Measurements from ENCODE around the gene PRDM11. TPM values are rescaled to one million over a fixed set of nuclear protein-coding genes. Genes with fewer than 3 reads are reported as not detected.

The PRDM11 gene
- total RNA-seq, 1 donor from 2014 or later = 23.6 TPM

GRCh38 chr11:45193695-45194094, 47.3 kb downstream of the PRDM11 start:
- Mint-ChIP-seq H3K27ac (no peak overlapping the region), H3K4me1 (no peaks in the 10 kb centered on the region), H3K36me3 (ENCODE audit: low read depth) (peaks cover 40% of the 10 kb centered on the region), H3K27me3 (no peaks in the 10 kb centered on the region), H3K4me3 (no peak overlapping the region), H3K9me3 (no peaks in the 10 kb centered on the region)
- no peak for DNase-seq
- no peak for TF ChIP-seq CTCF (IDR thresholded peaks at IDR 0.05)
- intact Hi-C loops (cut with micrococcal nuclease) = no loop called here
- POLR2A ChIA-PET = no interaction called here
- ATAC-seq (ENCODE audit: low read depth) = no peak
- CTCF ChIA-PET = no interaction called here

GRCh38 chr11:45204761-45205160, 58.3 kb downstream of the PRDM11 start:
- Mint-ChIP-seq H3K36me3 (ENCODE audit: low read depth) (peaks cover 45% of the 10 kb centered on the region), H3K27me3 (no peaks in the 10 kb centered on the region), H3K4me3 (no peak overlapping the region), H3K4me1 (peaks cover 6% of the 10 kb centered on the region), H3K27ac (no peak overlapping the region), H3K9me3 (peaks cover 5% of the 10 kb centered on the region)
- ATAC-seq (ENCODE audit: low read depth) (no peak), DNase-seq (no peak)
- intact Hi-C loops (cut with micrococcal nuclease) = no loop called here
- ChIA-PET POLR2A (no interaction called here), CTCF (no interaction called here)
- TF ChIP-seq CTCF (IDR thresholded peaks at IDR 0.05) = no peak

GRCh38 chr11:45205978-45206377, 59.5 kb downstream of the PRDM11 start:
- CTCF ChIA-PET = no interaction called here
- Mint-ChIP-seq H3K9me3 (peaks cover 5% of the 10 kb centered on the region), H3K36me3 (ENCODE audit: low read depth) (peaks cover 49% of the 10 kb centered on the region), H3K4me1 (peaks cover 14% of the 10 kb centered on the region), H3K27ac (no peak overlapping the region), H3K4me3 (no peak overlapping the region), H3K27me3 (no peaks in the 10 kb centered on the region)
- intact Hi-C loops (cut with micrococcal nuclease) = no loop called here
- no peak for TF ChIP-seq CTCF (IDR thresholded peaks at IDR 0.05)
- POLR2A ChIA-PET = no interaction called here
- ATAC-seq (ENCODE audit: low read depth) (no peak), DNase-seq (no peak)

- Mint-ChIP-seq H3K27me3 (no peaks in the 10 kb centered on the region), H3K9me3 (peaks cover under 1% of the 10 kb centered on the region), H3K36me3 (ENCODE audit: low read depth) (peaks cover 46% of the 10 kb centered on the region), H3K4me3 (no peak overlapping the region), H3K4me1 (peaks cover 14% of the 10 kb centered on the region), H3K27ac (no peak overlapping the region)
- DNase-seq (no peak), ATAC-seq (ENCODE audit: low read depth) (no peak)
- POLR2A ChIA-PET = no interaction called here
- no peak for TF ChIP-seq CTCF (IDR thresholded peaks at IDR 0.05)
- intact Hi-C loops (cut with micrococcal nuclease) = no loop called here
- CTCF ChIA-PET = no interaction called here
These were observed 61.7 kb downstream of the PRDM11 start for GRCh38 chr11:45208135-45208534.

GRCh38 chr11:45209000-45209879, 62.8 kb downstream of the PRDM11 start:
- ChIA-PET POLR2A (interaction anchor here (0.6 kb wide), 1 partner anchor 57 kb away, joined by 4 read pairs; no protein-coding TSS in a partner anchor), CTCF (no interaction called here)
- Mint-ChIP-seq H3K4me1 (peaks cover 14% of the 10 kb centered on the region), H3K9me3 (no peaks in the 10 kb centered on the region), H3K27me3 (no peaks in the 10 kb centered on the region), H3K27ac (no peak overlapping the region), H3K36me3 (ENCODE audit: low read depth) (peaks cover 44% of the 10 kb centered on the region), H3K4me3 (no peak overlapping the region)
- TF ChIP-seq CTCF (IDR thresholded peaks at IDR 0.05) = no peak
- intact Hi-C loops (cut with micrococcal nuclease) = no loop called here
- DNase-seq (no peak), ATAC-seq (ENCODE audit: low read depth) (no peak)

Data from activated B cell treated with CpG ODN at 0.5 μM for 24 hours (primary cell).